ENCODE measurements around the gene RSRC2. TPM values are rescaled to one million over a fixed set of nuclear protein-coding genes. Genes with fewer than 3 reads are reported as not detected.

RSRC2 gene
- total and polyA plus RNA-seq, 10 of the 15 experiments (the other 5 are each of a cell fraction or from before 2014, with no cell fraction given) = 49.8 to 112 (median 60.6) TPM

DNA sequence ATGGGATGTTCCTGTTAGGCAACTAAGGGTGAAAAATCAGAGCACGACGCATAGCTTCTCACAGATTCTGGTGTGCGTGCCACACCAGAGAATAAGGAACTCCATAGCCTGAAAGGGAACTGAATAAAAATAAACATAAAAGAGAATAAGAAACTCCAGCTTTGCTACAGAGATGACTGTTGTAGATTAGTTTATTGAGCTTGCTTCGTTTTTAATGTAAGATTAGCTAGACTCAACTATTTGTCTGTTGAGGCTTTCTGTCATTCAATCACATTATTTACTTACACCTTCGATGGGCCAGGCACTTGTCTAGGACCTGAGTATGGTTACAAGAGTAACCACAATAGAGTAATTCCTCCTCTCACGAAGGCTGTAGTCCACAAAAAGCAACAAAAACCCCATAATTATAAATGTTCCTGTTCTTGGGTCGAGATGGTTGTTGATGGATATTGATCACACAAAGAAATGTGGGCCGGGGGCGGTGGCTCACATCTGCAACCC, 25.2 kb downstream of the RSRC2 start:
- H3K27me3 ChIP-seq (replicated peaks in 1 of 2; ENCODE audit: control insufficient read depth in 2 of 2, insufficient read depth in 2 of 2, low read length in 1 of 2) = no peaks in the 10 kb centered on the region
- H3K9me3 ChIP-seq (replicated peaks; ENCODE audit: control insufficient read depth, insufficient read depth, low read length) = no peaks in the 10 kb centered on the region
- peak overlapping the region; percentile 41 for H3K9ac ChIP-seq (ENCODE audit: control insufficient read depth, insufficient read depth, low read length)
- RAD21 ChIA-PET (ENCODE audit: unreplicated experiment) = interaction anchor here (0.6 to 6.4 kb wide), 11 partner anchors 8 to 252 kb away, joined by 3 to 49 read pairs (median 4); partner anchors contain the start of genes DENR, KNTC1 and RSRC2
- 10% methylated on average over 9 of the region's 9 CpGs for WGBS (ENCODE audit: insufficient coverage, insufficient replicate concordance, low lambda C conversion rate, missing lambda C conversion rate)
- CTCF ChIA-PET = interaction anchor here (0.7 to 2.6 kb wide), 14 partner anchors 12 to 251 kb away, joined by 3 to 16 read pairs (median 4); partner anchors contain the start of genes DENR, KNTC1 and RSRC2
- no TSS peak for BruUV-seq (replicated peaks)
- peaks cover 11 to 22% of the 10 kb centered on the region in 2 experiments for H3K36me3 ChIP-seq (ENCODE audit: control insufficient read depth in 2 of 2, insufficient read depth in 2 of 2, low read length in 1 of 2)
- no peak for FAIRE-seq
- H3K4me2 ChIP-seq (ENCODE audit: control insufficient read depth, insufficient read depth) = peak overlapping the region; percentile 53
- H3K27ac ChIP-seq (ENCODE audit: control insufficient read depth, insufficient read depth) = peak overlapping the region; percentile 98
- peak overlapping the region; percentile 59 for H3K4me3 ChIP-seq
- H3K4me1 ChIP-seq (ENCODE audit: control insufficient read depth, insufficient read depth, low read length) = peaks cover 10% of the 10 kb centered on the region
- no peak for DNase-seq (ENCODE audit: low read depth, low spot score)
- SMC1A ChIA-PET (ENCODE audit: uncharacterized antibody, unreplicated experiment) = interaction anchor here (0.5 to 6.2 kb wide), 21 partner anchors 10 to 700 kb away, joined by 3 to 39 read pairs (median 5); partner anchors contain the start of genes KNTC1 and RSRC2
- POLR2A ChIA-PET = interaction anchor here (0.6 to 6.0 kb wide), 18 partner anchors 11 to 980 kb away, joined by 3 to 160 read pairs (median 3); partner anchors contain the start of genes KNTC1, RSRC2 and VPS33A
- peaks cover 39% of the 10 kb centered on the region for H3K79me2 ChIP-seq (ENCODE audit: control insufficient read depth, insufficient read depth, low read length)
- peak; percentile 1 for ATAC-seq
- H2AFZ ChIP-seq (ENCODE audit: control insufficient read depth, low read depth, low read length) = 0 out of 2 replicates have a peak overlapping the region, but pooled peaks have one; percentile 3
- 0 out of 2 replicates have a peak, but pooled peaks have one; percentile 3 for TF ChIP-seq BCL11A (IDR thresholded peaks at IDR 0.05; ENCODE audit: low read depth, low read length)
- TF ChIP-seq RB1 (IDR thresholded peaks at IDR 0.05; ENCODE audit: borderline replicate concordance) = no peak
- no peak for TF ChIP-seq CHD4 (IDR thresholded peaks at IDR 0.05)
- TF ChIP-seq NFIC (IDR thresholded peaks at IDR 0.05; ENCODE audit: low read depth, low read length) = 0 out of 2 replicates have a peak, but pooled peaks have one; percentile 33
- no peak for TF ChIP-seq GATAD2B (conservative IDR thresholded peaks at IDR 0.05; ENCODE audit: low read depth)
- 0 out of 2 replicates have a peak, but pooled peaks have one; percentile 12 for TF ChIP-seq NFYB (IDR thresholded peaks at IDR 0.05; ENCODE audit: insufficient read depth, low read depth, low read length)
- TF ChIP-seq STAT1 (conservative IDR thresholded peaks at IDR 0.05) = no peak
- peak; percentile 45; the same call in 1 of the 2 replicates for TF ChIP-seq SPI1 (IDR thresholded peaks at IDR 0.05; ENCODE audit: borderline replicate concordance, insufficient read depth, low read depth, low read length)
- TF ChIP-seq HDAC2 (IDR thresholded peaks at IDR 0.05) = no peak
- TF ChIP-seq BHLHE40 (IDR thresholded peaks at IDR 0.05; ENCODE audit: borderline replicate concordance in 1 of 2, low read depth in 2 of 2, low read length in 1 of 2) = no peak
- peak; percentile 72 for TF ChIP-seq RUNX3 (IDR thresholded peaks at IDR 0.05; ENCODE audit: low read length)
- in situ Hi-C loops (cut with MboI) = no loop called here
- no peaks in the 10 kb centered on the region for H4K20me1 ChIP-seq (ENCODE audit: control insufficient read depth, insufficient read depth)
- intact Hi-C loops (cut with micrococcal nuclease; ENCODE audit: unreplicated experiment) = loop anchor here (2.0 kb wide), 1 partner anchor 25 kb away; the partner anchor contains the start of genes KNTC1 and RSRC2
